ENCODE results near the gene AKR7A3.

Gene AKR7A3

GRCh38 chr1:19325958-19326747 is 37.6 kb upstream of the AKR7A3 start:
- ATAC-seq = peak; percentile 82
- peaks cover 62% of the 10 kb centered on the region for H3K36me3 Mint-ChIP-seq
- H3K4me1 Mint-ChIP-seq = peaks cover 10% of the 10 kb centered on the region
- no peak overlapping the region for H3K4me3 Mint-ChIP-seq
- H3K9me3 Mint-ChIP-seq = no peaks in the 10 kb centered on the region
- no peak overlapping the region for H3K27ac Mint-ChIP-seq
- H3K27me3 Mint-ChIP-seq = no peaks in the 10 kb centered on the region

DNA sequence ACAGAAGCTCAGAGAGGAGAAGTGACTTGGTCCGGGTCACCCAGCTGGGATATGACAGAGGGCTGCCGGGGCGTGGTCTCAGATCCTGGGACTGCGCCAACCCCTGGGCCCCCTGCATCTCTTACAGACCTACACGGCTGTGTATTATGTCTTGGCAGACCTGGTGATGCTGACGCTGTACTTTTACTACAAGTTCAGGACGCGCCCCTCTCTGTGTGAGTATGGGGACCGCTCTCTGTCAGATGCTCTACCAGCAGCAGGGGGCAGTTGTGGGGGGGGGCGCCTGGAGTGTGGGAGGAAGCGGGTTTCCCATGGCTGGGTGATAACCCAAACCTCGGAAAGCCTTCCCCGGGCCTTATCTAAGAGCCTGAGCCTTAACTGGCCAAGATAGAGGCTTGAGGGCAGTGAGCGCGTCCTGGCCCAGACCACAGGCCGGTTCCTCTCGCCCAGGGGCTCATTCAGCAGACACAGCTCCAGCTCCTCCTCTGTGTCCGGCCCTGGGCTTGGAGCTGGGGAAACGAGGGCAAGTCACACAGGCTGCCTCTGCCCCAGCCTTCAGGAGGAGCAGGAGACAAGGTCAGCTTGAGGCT is 36.9 kb upstream of the AKR7A3 start:
- no peak overlapping the region for H3K4me3 Mint-ChIP-seq
- H3K9me3 Mint-ChIP-seq = no peaks in the 10 kb centered on the region

DNA sequence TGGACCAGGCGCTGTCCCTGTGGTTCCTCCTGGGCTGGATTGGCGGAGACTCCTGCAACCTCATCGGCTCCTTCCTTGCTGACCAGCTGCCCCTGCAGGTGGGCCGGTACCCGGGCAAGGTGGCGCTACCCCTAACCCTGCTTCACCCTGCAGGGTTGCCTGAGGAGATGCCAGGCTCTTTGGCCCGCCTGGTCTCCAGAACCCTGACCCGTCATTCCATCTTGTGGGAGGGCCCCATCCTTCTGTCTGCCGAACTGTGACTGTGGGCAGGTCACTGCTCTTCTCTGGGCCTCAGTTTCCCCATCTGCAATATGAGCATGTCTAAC is 36.1 kb upstream of the AKR7A3 start:
- no peaks in the 10 kb centered on the region for H3K27me3 Mint-ChIP-seq
- H3K27ac Mint-ChIP-seq = no peak overlapping the region
- ATAC-seq = no peak
- H3K36me3 Mint-ChIP-seq = peaks cover 60% of the 10 kb centered on the region
- H3K9me3 Mint-ChIP-seq = no peaks in the 10 kb centered on the region
- H3K4me3 Mint-ChIP-seq = no peak overlapping the region
- H3K4me1 Mint-ChIP-seq = peaks cover 10% of the 10 kb centered on the region

More for the DNA sequence above, 36.9 kb upstream of the AKR7A3 start:
- H3K27me3 Mint-ChIP-seq = no peaks in the 10 kb centered on the region
- peaks cover 10% of the 10 kb centered on the region for H3K4me1 Mint-ChIP-seq
- no peak overlapping the region for H3K27ac Mint-ChIP-seq
- no peak for ATAC-seq
- peaks cover 62% of the 10 kb centered on the region for H3K36me3 Mint-ChIP-seq

DNA sequence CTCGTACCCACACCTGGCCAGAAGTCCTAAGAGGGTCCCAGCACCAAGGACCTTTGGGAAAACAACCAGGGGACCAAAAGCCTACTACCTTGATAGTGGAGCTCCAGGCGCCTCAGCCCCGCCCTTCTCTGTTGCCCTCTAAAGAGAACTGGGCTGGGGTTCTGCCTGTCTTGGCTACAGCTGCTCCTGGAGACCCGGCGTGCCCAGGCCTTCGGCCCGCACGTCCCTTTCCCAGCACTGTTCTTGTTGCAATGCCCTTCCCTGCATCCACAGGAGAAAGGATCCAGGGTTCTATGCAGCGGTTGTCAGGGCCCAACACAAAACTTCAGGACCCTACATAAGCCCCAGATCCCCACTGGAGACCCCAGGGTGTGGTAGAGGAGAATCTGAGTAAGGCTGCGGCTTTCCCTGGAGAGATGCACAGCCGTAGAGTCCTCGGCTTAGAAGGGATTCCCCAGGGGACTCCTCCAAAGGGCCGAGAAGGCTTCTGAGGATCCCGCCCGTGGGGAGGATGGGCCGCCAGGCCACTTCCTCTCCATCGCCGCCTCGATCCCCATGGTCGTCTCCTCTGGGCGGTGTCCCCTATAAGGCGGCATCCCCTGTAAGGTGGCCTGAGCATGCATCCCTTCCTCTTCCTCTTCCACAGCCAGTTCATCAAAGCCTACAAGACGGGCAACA is 35.6 kb upstream of the AKR7A3 start:
- H3K4me3 Mint-ChIP-seq = no peak overlapping the region
- H3K36me3 Mint-ChIP-seq = peaks cover 60% of the 10 kb centered on the region
- H3K27me3 Mint-ChIP-seq = no peaks in the 10 kb centered on the region
- H3K9me3 Mint-ChIP-seq = no peaks in the 10 kb centered on the region
- no peak overlapping the region for H3K27ac Mint-ChIP-seq
- H3K4me1 Mint-ChIP-seq = peaks cover 10% of the 10 kb centered on the region
- no peak for ATAC-seq

DNA sequence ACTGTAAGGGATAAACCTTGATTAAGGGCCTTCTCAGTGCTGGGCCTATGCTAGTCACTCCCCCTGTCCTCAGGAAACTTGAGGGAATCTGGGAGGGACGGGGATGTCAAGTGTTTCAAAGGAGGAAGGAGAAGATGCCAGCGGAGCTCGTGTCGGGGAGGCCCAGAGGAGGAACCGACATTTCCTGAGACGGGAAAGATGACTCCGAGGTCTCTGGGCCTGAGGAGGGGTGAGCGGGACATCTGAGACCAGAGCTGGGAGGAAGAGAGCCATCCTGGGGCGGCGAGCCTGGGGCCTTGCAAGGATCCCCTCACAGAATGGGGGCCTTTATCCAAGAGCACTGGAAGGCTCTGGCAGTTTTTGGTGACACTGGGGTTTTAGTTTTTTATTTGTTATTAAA is 33.9 kb upstream of the AKR7A3 start:
- peaks cover 21% of the 10 kb centered on the region for H3K4me1 Mint-ChIP-seq
- no peak for ATAC-seq
- no peaks in the 10 kb centered on the region for H3K27me3 Mint-ChIP-seq
- no peaks in the 10 kb centered on the region for H3K9me3 Mint-ChIP-seq
- H3K27ac Mint-ChIP-seq = no peak overlapping the region
- H3K36me3 Mint-ChIP-seq = peaks cover 55% of the 10 kb centered on the region
- H3K4me3 Mint-ChIP-seq = no peak overlapping the region

GRCh38 chr1:19321071-19321470 is 32.5 kb upstream of the AKR7A3 start:
- peaks cover 44% of the 10 kb centered on the region for H3K36me3 Mint-ChIP-seq
- H3K27ac Mint-ChIP-seq = no peak overlapping the region

DNA sequence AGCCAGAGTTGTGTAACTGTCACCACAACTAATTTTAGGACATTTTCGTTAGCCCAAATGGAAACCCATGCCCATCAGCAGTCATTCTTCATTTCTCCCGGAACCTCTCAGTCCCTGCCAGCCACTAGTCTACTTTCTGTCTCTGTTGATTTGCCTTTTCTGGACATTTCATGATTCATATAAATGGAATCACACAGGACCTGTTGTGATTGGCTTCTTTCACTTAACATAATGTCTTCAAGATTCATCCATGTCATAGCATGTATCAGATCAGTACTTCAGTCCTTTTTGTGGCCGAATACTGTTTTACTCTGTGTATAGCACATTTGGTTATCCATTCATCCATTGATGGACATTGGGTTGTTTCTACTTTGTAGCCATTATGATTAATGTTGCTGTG is 30.6 kb upstream of the AKR7A3 start:
- Mint-ChIP-seq H3K27me3 (no peaks in the 10 kb centered on the region), H3K4me1 (peaks cover 39% of the 10 kb centered on the region), H3K9me3 (no peaks in the 10 kb centered on the region), H3K36me3 (peaks cover 32% of the 10 kb centered on the region), H3K27ac (no peak overlapping the region), H3K4me3 (no peak overlapping the region)
- no peak for ATAC-seq

More at GRCh38 chr1:19321071-19321470, 32.5 kb upstream of the AKR7A3 start:
- no peak overlapping the region for H3K4me3 Mint-ChIP-seq
- H3K4me1 Mint-ChIP-seq = peaks cover 21% of the 10 kb centered on the region
- H3K27me3 Mint-ChIP-seq = no peaks in the 10 kb centered on the region
- no peak for ATAC-seq
- no peaks in the 10 kb centered on the region for H3K9me3 Mint-ChIP-seq

DNA sequence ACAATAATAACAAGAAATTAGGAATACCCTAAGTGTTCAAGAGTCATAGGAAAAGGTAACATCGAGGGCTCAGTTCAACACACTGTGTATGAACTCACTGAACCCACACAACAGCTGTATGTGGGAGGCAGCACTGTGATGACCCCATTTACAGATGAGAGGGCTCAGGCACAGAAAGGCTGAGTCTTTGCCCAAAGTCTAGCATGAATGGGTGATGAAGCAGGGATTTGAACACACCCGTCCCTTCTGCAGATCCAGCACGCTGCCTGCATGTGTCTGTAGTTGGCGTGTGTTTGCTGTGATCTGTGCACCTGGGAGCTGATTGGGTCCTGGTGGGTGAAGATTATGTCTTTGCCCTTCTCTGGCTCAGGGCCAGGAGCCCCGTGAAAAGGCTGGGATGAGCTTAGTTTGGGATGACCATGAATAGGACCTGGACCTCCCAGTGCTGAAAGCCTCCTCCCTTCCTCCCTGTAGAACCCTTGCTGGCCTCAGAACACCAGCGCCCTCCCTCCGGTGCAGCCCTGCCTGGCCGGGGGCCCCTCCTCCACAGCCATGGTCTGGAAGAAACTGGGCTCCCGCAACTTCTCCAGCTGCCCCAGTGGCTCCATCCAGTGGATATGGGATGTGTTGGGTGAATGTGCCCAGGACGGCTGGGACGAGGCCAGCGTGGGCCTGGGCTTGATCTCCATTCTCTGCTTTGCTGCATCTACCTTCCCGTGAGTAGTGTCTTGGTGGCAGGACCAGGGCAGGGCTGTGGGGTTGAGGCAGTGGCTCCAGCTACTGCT is 28.7 kb upstream of the AKR7A3 start:
- H3K9me3 Mint-ChIP-seq = no peaks in the 10 kb centered on the region
- peaks cover 16% of the 10 kb centered on the region for H3K36me3 Mint-ChIP-seq
- H3K4me3 Mint-ChIP-seq = no peak overlapping the region
- peak overlapping the region; percentile 24 for H3K27ac Mint-ChIP-seq
- H3K4me1 Mint-ChIP-seq = peaks cover 56% of the 10 kb centered on the region
- H3K27me3 Mint-ChIP-seq = no peaks in the 10 kb centered on the region
- ATAC-seq = no peak

GRCh38 chr1:19315378-19316198 is 27.0 kb upstream of the AKR7A3 start:
- Mint-ChIP-seq H3K4me3 (peak overlapping the region; percentile 51), H3K36me3 (peaks cover 14% of the 10 kb centered on the region), H3K27me3 (no peaks in the 10 kb centered on the region), H3K27ac (peak overlapping the region; percentile 24), H3K4me1 (peaks cover 65% of the 10 kb centered on the region), H3K9me3 (no peaks in the 10 kb centered on the region)
- ATAC-seq = peak; percentile 70

DNA sequence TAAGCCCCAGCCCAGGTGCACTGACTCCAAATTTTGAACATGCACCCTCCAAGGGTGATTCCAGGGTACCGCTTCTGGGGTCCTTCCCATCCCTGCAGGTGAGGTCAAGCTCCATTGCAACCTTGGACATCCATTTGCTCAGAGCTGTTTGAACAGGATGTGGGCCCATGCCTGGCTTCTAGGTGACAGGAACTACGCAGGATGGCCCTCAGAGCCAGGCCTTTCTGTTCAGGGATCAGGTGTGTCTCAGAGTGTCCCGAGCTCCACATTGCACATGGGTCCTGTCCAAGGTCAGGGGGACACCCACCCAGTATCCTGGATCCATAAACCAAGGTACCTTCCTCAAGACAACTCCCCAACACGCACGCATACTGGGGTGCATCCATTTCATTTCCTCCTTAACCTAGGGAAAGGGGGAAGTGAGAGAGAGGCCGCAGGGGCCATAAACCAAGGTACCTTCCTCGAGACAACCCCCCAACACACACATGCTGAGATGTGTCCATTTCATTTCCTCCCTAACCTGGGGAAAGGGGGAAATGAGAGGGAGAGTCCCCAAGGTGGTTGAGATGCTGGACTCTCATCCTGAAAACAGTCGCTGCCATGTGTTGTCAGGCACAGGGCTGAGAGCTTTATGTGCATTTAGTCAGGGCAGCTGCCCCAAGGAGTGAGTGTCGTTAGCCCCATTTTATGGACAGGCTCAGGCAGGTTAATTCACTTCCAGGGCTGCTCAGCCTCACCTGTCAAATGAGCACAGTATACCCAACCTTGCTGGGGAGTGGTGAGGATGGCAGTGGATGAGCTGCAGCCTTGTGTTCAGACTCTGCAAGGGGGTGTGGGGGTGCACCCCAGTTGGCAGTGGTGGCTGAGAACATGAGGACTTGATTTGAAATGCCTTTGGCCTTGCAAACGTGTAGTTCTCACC is 25.7 kb upstream of the AKR7A3 start:
- H3K4me3 Mint-ChIP-seq = peak overlapping the region; percentile 32
- no peaks in the 10 kb centered on the region for H3K27me3 Mint-ChIP-seq
- peaks cover 67% of the 10 kb centered on the region for H3K4me1 Mint-ChIP-seq

GRCh38 chr1:19313636-19313959 is 25.0 kb upstream of the AKR7A3 start:
- Mint-ChIP-seq H3K4me3 (peak overlapping the region; percentile 64), H3K4me1 (peaks cover 71% of the 10 kb centered on the region)

More for the DNA sequence above, 25.7 kb upstream of the AKR7A3 start:
- Mint-ChIP-seq H3K27ac (peak overlapping the region; percentile 24), H3K9me3 (no peaks in the 10 kb centered on the region), H3K36me3 (peaks cover 11% of the 10 kb centered on the region)
- no peak for ATAC-seq

GRCh38 chr1:19312782-19313635 is 24.4 kb upstream of the AKR7A3 start:
- H3K9me3 Mint-ChIP-seq = no peaks in the 10 kb centered on the region
- H3K4me3 Mint-ChIP-seq = peak overlapping the region; percentile 64
- peaks cover 7% of the 10 kb centered on the region for H3K36me3 Mint-ChIP-seq
- H3K4me1 Mint-ChIP-seq = peaks cover 66% of the 10 kb centered on the region
- peak overlapping the region; percentile 24 for H3K27ac Mint-ChIP-seq
- peak; percentile 59 for ATAC-seq
- no peaks in the 10 kb centered on the region for H3K27me3 Mint-ChIP-seq

More at GRCh38 chr1:19313636-19313959, 25.0 kb upstream of the AKR7A3 start:
- peak overlapping the region; percentile 24 for H3K27ac Mint-ChIP-seq
- H3K9me3 Mint-ChIP-seq = no peaks in the 10 kb centered on the region
- H3K27me3 Mint-ChIP-seq = no peaks in the 10 kb centered on the region
- no peak for ATAC-seq
- peaks cover 9% of the 10 kb centered on the region for H3K36me3 Mint-ChIP-seq
